ENCODE results near the gene MRGPRD.

DNA sequence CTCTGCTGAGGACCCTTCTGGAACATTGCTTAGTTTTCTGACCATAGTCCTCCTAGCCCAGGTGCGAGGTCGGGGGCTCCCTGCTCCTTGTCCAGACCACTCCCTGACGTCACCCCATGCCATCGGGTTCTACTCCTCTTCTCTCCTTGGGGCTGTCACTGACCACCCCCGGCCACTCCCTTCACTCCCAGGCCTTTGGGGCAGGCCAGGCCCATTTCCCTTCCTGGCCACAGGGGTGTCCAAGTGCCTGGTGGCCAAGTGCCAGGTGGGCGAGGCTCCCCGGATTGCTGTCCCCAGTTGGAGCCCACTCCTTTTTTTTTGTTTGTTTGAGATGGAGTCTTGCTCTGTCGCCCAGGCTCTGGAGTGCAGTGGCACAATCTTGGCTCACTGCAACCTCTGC, 19.5 kb downstream of the MRGPRD start:
- TF ChIP-seq, protein P1, sequence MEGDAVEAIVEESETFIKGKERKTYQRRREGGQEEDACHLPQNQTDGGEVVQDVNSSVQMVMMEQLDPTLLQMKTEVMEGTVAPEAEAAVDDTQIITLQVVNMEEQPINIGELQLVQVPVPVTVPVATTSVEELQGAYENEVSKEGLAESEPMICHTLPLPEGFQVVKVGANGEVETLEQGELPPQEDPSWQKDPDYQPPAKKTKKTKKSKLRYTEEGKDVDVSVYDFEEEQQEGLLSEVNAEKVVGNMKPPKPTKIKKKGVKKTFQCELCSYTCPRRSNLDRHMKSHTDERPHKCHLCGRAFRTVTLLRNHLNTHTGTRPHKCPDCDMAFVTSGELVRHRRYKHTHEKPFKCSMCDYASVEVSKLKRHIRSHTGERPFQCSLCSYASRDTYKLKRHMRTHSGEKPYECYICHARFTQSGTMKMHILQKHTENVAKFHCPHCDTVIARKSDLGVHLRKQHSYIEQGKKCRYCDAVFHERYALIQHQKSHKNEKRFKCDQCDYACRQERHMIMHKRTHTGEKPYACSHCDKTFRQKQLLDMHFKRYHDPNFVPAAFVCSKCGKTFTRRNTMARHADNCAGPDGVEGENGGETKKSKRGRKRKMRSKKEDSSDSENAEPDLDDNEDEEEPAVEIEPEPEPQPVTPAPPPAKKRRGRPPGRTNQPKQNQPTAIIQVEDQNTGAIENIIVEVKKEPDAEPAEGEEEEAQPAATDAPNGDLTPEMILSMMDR (conservative IDR thresholded peaks at IDR 0.05; ENCODE audit: low read length): no peak
- no peak for TF ChIP-seq EZH2phosphoT487 (IDR thresholded peaks at IDR 0.05; ENCODE audit: borderline replicate concordance)

All from Loucy (cell line).